Body of pancreas (tissue), 4 donors: ENCODE measurements around the gene CCDC110.

Experiments
- POLR2A ChIP-seq, 3 donors: fragments of 450-650 bp; IDR thresholded peaks; one replicate each; pipeline ENCODE4 v1.6.1; 2016; ENCODE audit warnings: antibody characterized with exemption in 3 of 3, mild to moderate bottlenecking in 2 of 3
- TF ChIP-seq, protein P1 (sequence below), 7 experiments: fragments of 450-650 bp in 4 of 7; fragments of 200-600 bp in 3 of 7; sonication (generic) in 3 of 7; IDR thresholded peaks; one replicate each; pipeline ENCODE4 v1.5.1; 2016 to 2019; ENCODE audit warnings: antibody characterized with exemption in 7 of 7

DNA sequence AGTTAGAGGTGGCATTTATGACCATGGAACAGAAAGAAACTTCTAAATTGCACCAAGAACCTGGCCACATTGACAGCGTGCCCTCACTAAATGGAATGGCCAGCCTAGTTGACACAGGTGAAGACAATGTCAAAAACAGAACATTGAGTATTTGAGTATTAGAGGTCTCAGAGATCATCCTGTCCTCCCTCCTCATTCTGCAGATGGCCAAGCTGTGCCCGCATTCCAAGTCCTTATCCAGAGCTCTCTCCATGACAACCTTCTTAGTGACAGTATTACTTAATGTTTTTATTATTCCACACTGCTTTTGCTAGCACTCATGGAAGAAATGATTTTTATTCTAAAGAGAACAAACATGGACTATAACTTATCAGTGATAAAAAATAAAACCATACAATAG, 9.9 kb upstream of the CCDC110 start:
- TF ChIP-seq, protein P1, sequence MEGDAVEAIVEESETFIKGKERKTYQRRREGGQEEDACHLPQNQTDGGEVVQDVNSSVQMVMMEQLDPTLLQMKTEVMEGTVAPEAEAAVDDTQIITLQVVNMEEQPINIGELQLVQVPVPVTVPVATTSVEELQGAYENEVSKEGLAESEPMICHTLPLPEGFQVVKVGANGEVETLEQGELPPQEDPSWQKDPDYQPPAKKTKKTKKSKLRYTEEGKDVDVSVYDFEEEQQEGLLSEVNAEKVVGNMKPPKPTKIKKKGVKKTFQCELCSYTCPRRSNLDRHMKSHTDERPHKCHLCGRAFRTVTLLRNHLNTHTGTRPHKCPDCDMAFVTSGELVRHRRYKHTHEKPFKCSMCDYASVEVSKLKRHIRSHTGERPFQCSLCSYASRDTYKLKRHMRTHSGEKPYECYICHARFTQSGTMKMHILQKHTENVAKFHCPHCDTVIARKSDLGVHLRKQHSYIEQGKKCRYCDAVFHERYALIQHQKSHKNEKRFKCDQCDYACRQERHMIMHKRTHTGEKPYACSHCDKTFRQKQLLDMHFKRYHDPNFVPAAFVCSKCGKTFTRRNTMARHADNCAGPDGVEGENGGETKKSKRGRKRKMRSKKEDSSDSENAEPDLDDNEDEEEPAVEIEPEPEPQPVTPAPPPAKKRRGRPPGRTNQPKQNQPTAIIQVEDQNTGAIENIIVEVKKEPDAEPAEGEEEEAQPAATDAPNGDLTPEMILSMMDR (IDR thresholded peaks at IDR 0.05) = no peak
- TF ChIP-seq POLR2A (IDR thresholded peaks at IDR 0.05) = no peak
